Measurements from ENCODE around the gene ZNF438.
"Not testable (repeated sequence)": the region's sequence is repeated elsewhere in the genome, so short reads cannot be mapped to it uniquely, and the experiment has no call there.

ZNF438 gene

GRCh38 chr10:30917067-30917466 lies 114.6 kb downstream of the ZNF438 start:
- no peak for TF ChIP-seq FOXM1 (IDR thresholded peaks at IDR 0.05; ENCODE audit: borderline replicate concordance)
- no peak for TF ChIP-seq FOXK2 (IDR thresholded peaks at IDR 0.05)
- TF ChIP-seq TARDBP (IDR thresholded peaks at IDR 0.05): no peak
- TF ChIP-seq FOXA1 (IDR thresholded peaks at IDR 0.05): no peak
- DNase-seq (ENCODE audit: extremely low spot score): no peak
- POLR2A ChIA-PET: no interaction called here
- CTCF ChIA-PET: no interaction called here

- POLR2A ChIA-PET: no interaction called here
- TF ChIP-seq CTBP1 (IDR thresholded peaks at IDR 0.05; ENCODE audit: borderline replicate concordance): no peak
- no peak for TF ChIP-seq FOXK2 (IDR thresholded peaks at IDR 0.05)
- no peak for TF ChIP-seq LEF1 (IDR thresholded peaks at IDR 0.05; ENCODE audit: borderline replicate concordance)
- TF ChIP-seq SUZ12 (IDR thresholded peaks at IDR 0.05): no peak
- TF ChIP-seq ARNT (IDR thresholded peaks at IDR 0.05): no peak
- TF ChIP-seq TARDBP (IDR thresholded peaks at IDR 0.05): no peak
- no peak for TF ChIP-seq NFRKB (IDR thresholded peaks at IDR 0.05)
- TF ChIP-seq L3MBTL2 (conservative IDR thresholded peaks at IDR 0.05): no peak
- TF ChIP-seq SP1 (IDR thresholded peaks at IDR 0.05): no peak
- no peak for TF ChIP-seq PKNOX1 (IDR thresholded peaks at IDR 0.05)
- TF ChIP-seq ZNF384 (IDR thresholded peaks at IDR 0.05): no peak
- DNase-seq (ENCODE audit: extremely low spot score): no peak
- CTCF ChIA-PET: no interaction called here
Observed at GRCh38 chr10:30915146-30915545, 116.5 kb downstream of the ZNF438 start.

GRCh38 chr10:30911303-30911863 lies 120.3 kb downstream of the ZNF438 start:
- no peak for DNase-seq (ENCODE audit: extremely low spot score)
- no peak for TF ChIP-seq BHLHE40 (IDR thresholded peaks at IDR 0.05; ENCODE audit: borderline replicate concordance)
- TF ChIP-seq NFRKB (IDR thresholded peaks at IDR 0.05): no peak
- no peak for TF ChIP-seq TARDBP (IDR thresholded peaks at IDR 0.05)
- no peak for TF ChIP-seq ZNF384 (IDR thresholded peaks at IDR 0.05)
- no peak for TF ChIP-seq SUZ12 (IDR thresholded peaks at IDR 0.05)
- TF ChIP-seq FOXA1 (IDR thresholded peaks at IDR 0.05): no peak
- no peak for TF ChIP-seq FOXM1 (IDR thresholded peaks at IDR 0.05; ENCODE audit: borderline replicate concordance)
- no peak for TF ChIP-seq ARNT (IDR thresholded peaks at IDR 0.05)
- no peak for TF ChIP-seq CTBP1 (IDR thresholded peaks at IDR 0.05; ENCODE audit: borderline replicate concordance)
- no peak for TF ChIP-seq PKNOX1 (IDR thresholded peaks at IDR 0.05)
- TF ChIP-seq LEF1 (IDR thresholded peaks at IDR 0.05; ENCODE audit: borderline replicate concordance): no peak
- TF ChIP-seq SP1 (IDR thresholded peaks at IDR 0.05): no peak
- no peak for TF ChIP-seq ELF4 (IDR thresholded peaks at IDR 0.05)
- no peak for TF ChIP-seq L3MBTL2 (conservative IDR thresholded peaks at IDR 0.05)
- TF ChIP-seq FOXK2 (IDR thresholded peaks at IDR 0.05): no peak
- no peak for TF ChIP-seq HDGF (IDR thresholded peaks at IDR 0.05; ENCODE audit: borderline replicate concordance)
- ChIA-PET CTCF (no interaction called here), POLR2A (no interaction called here)

GRCh38 chr10:30903397-30904138 lies 128.1 kb downstream of the ZNF438 start:
- no peak for DNase-seq (ENCODE audit: extremely low spot score)
- TF ChIP-seq PKNOX1 (IDR thresholded peaks at IDR 0.05): no peak
- no peak for TF ChIP-seq SUZ12 (IDR thresholded peaks at IDR 0.05)
- TF ChIP-seq ELF4 (IDR thresholded peaks at IDR 0.05): no peak
- no peak for TF ChIP-seq L3MBTL2 (conservative IDR thresholded peaks at IDR 0.05)
- TF ChIP-seq SP1 (IDR thresholded peaks at IDR 0.05): no peak
- no peak for TF ChIP-seq BHLHE40 (IDR thresholded peaks at IDR 0.05; ENCODE audit: borderline replicate concordance)
- no peak for TF ChIP-seq TARDBP (IDR thresholded peaks at IDR 0.05)
- TF ChIP-seq CTBP1 (IDR thresholded peaks at IDR 0.05; ENCODE audit: borderline replicate concordance): no peak
- no peak for TF ChIP-seq HDGF (IDR thresholded peaks at IDR 0.05; ENCODE audit: borderline replicate concordance)
- no peak for TF ChIP-seq FOXK2 (IDR thresholded peaks at IDR 0.05)
- no peak for TF ChIP-seq LEF1 (IDR thresholded peaks at IDR 0.05; ENCODE audit: borderline replicate concordance)
- no peak for TF ChIP-seq NFRKB (IDR thresholded peaks at IDR 0.05)
- TF ChIP-seq ZNF384 (IDR thresholded peaks at IDR 0.05): no peak
- TF ChIP-seq ARNT (IDR thresholded peaks at IDR 0.05): no peak
- TF ChIP-seq FOXA1 (IDR thresholded peaks at IDR 0.05): no peak
- POLR2A ChIA-PET: no interaction called here
- CTCF ChIA-PET: no interaction called here

DNA sequence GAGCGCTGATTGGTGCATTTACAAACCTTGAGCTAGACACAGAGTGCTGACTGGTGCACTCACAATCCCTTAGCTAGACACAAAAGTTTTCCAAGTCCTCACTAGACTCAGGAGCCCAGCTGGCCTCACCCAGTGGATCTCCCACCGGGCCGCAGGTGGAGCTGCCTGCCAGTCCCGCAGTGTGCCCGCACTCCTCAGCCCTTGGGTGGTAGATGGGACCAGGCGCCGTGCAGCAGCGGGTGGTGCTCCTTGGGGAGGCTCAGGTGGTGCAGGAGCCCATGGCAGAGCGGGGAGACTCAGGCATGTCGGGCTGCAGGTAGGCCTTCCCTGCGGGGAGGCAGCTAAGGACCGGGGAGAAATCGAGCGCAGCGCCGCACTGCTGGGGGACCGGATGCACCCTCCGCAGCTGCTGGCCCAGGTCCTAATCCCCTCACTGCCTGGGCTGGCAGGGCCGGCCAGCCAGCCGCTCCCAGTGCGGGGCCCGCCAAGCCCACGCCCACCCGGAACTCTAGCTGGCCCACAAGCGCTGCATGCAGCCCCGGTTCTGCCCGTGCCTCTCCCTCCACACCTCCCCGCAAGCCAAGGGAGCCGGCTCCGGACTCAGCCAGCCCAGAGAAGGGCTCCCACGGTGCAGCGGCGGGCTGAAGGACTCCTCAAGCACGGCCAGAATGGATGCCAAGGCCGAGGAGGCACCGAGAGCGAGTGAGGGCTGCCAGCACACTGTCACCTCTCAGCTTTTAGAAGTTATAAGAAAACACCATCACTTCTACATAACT lies 128.9 kb downstream of the ZNF438 start:
- POLR2A ChIA-PET: no interaction called here
- CTCF ChIA-PET: no interaction called here
- TF ChIP-seq FOXK2 (IDR thresholded peaks at IDR 0.05) (no peak), TARDBP (IDR thresholded peaks at IDR 0.05) (no peak), ELF4 (IDR thresholded peaks at IDR 0.05) (no peak), NFRKB (IDR thresholded peaks at IDR 0.05) (no peak), L3MBTL2 (conservative IDR thresholded peaks at IDR 0.05) (no peak), SP1 (IDR thresholded peaks at IDR 0.05) (no peak), BHLHE40 (IDR thresholded peaks at IDR 0.05; ENCODE audit: borderline replicate concordance) (no peak), PKNOX1 (IDR thresholded peaks at IDR 0.05) (no peak), FOXM1 (IDR thresholded peaks at IDR 0.05; ENCODE audit: borderline replicate concordance) (no peak), SUZ12 (IDR thresholded peaks at IDR 0.05) (no peak), HDGF (IDR thresholded peaks at IDR 0.05; ENCODE audit: borderline replicate concordance) (no peak), FOXA1 (IDR thresholded peaks at IDR 0.05) (no peak), ARNT (IDR thresholded peaks at IDR 0.05) (no peak), LEF1 (IDR thresholded peaks at IDR 0.05; ENCODE audit: borderline replicate concordance) (no peak), CTBP1 (IDR thresholded peaks at IDR 0.05; ENCODE audit: borderline replicate concordance) (no peak)
- DNase-seq (ENCODE audit: extremely low spot score): no peak

GRCh38 chr10:30901487-30901886 lies 130.2 kb downstream of the ZNF438 start:
- POLR2A ChIA-PET; CTCF ChIA-PET; DNase-seq (ENCODE audit: extremely low spot score): not testable (repeated sequence)
